ENCODE data around the gene BAHCC1.
A peak's percentile ranks its signal among the peaks of the same experiment; 100 is the strongest.
"Not testable (repeated sequence)": the region's sequence is repeated elsewhere in the genome, so short reads cannot be mapped to it uniquely, and the experiment has no call there.

Gene BAHCC1

DNA sequence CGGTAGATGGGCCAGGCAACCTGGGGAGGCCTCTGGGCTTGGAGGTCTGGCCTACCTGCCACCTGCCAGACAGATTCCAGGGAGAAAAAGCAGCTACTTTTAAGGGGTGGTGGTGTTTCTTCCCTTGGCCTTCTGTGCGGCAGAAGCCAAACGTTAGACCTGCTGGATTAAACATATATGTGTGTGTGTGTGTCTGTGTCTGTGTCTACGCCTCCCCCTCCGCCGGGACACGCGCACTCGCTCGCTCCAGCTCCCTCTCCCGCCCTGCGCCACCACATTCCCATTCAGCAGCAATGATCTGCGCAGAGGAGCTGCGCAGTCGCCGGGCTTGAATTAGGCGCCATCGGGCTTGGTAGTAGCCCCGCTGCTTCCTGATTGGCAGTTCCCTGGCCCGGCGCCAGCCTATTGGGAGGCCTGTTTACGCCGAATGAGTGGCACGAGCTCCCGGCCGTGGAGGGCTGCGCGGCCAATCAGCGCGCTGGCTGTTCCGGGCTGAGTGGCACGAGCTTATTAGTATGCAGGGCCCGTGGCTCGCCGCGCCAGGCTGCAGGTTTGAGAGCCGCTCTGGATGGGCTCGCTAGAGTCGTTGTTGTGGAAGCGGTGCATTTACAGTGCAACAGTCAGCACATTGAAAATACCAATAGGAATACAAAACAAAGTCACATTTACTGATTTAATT, at the start of gene BAHCC1:
TSS of gene BAHCC1 (plus strand) at position 537 of the 679 bp plus-strand sequence. CDS start 4,283 bp downstream, outside the sequence.
- DNase-seq (ENCODE audit: low read depth): peak; percentile 84

DNA sequence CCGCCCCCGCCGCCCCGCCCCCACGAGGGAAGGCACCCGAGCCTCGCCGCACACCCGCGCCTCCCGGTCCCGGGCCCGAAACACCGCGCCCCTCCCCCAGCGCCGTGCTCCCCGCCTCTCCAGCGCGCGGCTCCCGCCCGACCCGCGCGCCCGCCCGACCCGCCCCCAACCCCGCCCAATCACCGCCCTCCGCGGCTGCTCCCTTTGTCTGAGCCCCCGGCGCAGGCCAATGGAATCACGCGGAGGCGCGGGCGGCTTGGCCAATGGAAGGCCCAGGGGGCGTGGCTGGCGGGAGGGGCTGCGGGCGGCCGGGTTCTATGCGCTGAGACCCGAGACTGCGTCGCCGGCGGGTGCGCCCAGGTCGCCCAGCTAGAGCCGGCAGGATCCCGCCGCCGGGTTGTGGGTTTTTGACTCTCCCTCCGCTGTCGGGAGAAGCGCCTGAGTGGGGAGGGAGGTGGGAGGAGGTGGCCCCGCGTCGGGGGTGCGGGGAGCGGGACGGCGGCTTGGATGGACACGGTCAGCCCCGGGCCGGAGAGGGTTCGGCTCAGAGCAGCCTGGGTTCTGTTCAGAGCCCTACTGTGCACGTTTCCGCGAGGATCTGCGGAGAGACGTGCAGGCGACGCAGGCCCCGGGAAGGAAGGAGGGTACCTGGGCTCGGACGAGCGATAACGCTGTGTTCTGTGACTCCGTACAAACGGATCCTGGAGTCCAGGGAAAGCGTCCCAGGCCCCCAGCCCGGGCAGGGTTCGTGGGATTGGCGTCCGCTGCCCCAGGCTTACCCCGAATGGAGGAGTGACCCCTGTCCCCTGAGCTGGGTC, 49.0 kb upstream of the BAHCC1 start:
- peak; percentile 94 for DNase-seq (ENCODE audit: low read depth)

DNA sequence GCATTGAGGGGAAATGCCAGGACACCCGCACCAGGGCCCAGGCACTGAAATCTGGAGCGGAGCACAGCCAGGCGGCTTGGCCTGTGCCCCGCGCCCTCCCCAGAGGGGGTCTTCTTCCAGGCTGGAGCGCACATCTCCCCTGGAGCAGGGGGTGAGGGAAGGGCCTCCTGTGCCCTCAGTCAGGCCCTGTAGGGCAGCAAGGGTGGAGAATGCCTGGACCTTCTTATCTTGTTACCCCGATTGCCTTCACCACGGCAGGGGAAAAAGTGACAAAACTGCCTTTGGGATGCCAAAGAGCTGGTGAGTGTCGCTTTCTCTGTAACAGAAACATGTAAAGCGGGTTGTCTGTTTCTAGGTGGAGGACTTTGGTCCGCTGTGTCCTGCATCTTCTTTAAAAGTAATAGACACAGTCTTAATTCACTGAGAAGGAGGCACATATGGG, 48.3 kb upstream of the BAHCC1 start:
- no peak for DNase-seq (ENCODE audit: low read depth)

DNA sequence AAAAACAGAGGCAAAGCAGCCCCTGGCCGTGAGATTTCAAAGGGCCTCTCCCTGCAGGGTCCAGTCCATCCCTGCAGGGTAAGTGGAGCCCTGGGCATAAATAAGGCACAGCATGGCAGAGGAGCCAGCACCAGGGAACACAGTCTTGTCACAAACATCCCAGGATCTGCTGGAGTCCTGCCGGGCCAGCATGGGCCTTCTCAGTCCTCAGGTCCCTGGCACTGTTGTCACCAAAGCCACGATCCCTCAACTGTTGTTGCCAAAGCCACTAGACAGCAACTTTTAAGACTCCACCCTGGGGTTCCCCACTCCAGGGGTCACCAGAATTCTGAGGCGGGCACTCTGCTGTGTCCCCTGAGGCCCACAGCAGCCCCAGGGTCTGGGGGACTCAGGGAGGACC, 47.8 kb upstream of the BAHCC1 start:
- no peak for DNase-seq (ENCODE audit: low read depth)

DNA sequence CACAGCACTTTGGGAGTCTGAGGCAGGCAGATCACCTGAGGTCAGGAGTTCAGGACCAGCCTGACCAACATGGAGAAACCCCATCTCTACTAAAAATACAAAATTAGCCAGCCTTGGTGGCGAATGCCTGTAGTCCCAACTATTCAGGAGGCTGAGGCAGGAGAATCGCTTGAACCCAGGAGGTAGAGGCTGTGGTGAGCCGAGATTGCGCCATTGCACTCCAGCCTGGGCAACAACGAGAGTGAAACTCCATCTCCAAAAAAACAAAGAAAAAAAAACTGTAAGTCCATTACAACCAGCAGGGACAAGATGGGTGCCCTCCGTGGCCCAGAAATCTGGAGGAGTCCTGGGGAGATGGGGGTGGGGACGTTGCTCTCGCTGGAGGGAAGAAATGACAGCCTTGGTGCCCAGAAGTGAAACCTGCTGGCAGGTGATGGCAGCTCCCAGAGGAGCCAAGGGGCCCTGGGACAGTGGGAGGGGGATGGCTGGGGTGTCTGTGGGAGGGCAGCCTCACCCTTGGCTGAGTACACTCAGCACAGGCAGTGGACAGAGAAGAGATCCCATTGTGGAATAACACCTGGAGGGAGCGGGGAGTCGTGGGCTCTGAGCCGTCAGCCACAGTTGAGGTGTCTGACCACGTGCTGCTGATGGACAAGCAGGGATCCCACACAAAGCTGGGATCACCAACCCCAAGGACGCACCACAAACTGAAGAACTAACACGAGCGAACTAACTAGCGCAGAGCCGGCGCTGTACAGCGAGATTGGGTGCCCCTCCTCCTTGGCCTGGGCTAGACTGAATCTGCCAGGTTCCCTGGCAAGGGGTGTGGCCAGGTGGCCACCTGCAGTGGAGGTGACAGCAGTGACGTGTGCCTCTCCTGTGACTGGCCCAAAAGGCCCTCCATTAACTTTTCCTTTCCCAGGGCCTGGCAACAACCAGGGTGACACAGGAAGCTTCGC, 46.9 kb upstream of the BAHCC1 start:
- DNase-seq (ENCODE audit: low read depth): no peak

DNA sequence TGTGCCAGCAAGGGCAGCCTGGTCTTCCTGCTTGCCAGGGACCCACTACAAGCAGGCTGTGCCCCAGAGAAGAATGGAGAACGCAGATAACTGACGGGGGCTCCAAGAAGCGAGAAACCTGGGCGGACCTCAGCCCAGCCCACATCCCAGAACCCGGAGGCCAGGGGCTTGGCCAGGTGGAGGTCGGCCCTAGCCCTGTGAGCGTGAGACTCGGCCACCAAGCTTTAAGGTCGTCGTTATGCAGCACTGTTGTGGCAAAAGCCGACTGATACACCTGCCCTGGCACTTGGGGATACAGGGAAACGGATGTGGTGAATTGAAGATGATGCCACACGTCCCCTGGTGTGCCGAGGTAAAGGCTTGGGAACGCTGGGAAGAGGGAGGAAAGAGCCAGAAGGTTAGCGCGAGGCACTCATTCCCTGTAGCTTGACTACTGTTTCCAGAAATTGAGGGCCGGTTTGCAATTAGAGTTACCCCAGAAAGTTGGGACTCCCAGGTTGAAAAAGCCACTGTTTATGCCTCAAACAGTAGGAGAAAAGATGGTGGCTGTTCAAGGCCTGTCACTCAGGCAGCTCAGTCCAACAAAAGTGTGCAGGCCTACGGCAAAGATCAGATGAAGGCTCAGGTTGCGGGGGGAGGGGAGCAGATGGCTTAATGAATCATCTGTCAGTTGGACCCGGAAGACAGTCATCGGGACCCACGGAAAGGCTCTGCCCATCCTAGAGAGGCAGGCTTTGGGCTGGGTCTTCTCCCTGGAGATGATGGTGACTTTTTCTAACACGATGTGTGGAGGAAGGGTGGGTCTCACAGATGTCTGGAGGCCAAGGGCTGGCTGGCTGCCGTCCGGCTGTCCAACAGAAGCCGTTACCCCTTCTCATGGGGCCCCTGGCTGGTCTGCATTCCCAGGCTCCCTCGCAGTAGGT, 45.6 kb upstream of the BAHCC1 start:
- no peak for DNase-seq (ENCODE audit: low read depth)

DNA sequence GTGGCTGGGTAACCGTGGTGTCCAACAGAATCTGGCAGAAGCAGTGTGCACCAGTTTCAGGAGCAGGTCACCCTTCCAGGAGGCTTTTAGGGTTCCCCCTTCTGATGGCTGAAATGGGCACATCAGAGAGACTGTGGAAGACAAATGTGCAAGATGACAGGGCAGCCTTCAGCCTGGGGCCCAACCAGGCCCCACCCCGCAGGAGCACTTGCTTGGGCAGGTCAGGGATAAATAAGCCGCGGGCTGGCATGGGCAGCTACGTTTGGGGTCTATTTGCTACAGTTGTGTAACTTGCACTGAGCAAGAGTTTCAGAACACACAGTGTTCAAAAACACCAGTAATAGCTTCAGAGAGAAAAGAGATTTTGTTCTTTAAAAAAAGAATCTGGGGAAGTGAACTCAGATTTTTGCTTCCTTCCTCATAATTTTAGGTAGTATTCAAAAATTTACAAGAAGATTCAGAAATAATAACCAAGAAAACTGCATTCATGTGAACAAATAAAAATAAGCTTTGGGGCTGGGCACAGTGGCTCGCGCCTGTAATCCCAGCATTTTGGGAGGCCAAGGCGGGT, 44.9 kb upstream of the BAHCC1 start:
- no peak for DNase-seq (ENCODE audit: low read depth)

DNA sequence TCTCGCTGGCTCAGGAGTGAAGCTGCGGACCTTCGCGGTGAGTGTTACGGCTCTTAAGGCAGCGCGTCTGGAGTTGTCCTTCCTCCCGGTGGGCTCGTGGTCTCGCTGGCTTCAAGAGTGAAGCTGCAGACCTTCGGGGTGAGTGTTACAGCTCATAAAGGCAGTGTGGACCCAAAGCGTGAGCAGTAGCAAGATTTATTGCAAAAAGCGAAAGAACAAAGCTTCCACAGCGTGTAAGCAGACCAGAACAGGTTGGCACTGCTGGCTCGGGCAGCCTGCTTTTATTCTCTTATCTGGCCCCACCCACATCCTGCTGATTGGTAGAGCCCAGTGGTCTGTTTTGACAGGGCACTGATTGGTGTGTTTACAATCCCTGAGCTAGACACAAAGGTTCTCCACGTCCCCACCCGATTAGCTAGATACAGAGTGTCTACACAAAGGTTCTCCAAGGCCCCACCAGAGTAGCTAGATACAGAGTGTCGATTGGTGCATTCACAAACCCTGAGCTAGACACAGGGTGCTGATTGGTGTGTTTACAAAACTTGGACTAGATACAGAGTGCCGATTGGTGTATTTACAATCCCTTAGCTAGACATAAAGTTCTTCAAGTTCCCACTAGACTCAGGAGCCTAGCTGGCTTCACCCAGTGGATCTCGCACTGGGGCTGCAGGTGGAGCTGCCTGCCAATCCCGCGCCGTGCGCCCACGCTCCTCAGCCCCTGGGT, 43.8 kb upstream of the BAHCC1 start:
- DNase-seq (ENCODE audit: low read depth): not testable (repeated sequence)

DNA sequence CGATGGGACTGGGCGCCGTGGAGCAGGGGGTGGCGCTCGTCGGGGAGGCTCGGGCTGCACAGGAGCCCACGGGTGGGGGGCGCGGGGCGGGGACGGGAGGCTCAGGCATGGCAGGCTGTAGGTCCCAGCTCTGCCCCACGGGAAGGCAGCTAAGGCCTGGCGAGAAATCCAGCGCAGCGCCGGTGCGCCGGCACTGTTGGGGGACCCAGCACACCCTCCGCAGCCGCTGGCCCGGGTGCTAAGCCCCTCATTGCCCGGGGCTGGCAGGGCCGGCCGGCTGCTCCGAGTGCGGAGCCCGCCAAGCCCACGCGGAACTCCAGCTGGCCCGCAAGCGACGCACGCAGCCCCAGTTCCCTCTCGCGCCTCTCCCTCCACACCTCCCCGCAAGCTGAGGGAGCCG, 43.2 kb upstream of the BAHCC1 start:
- DNase-seq (ENCODE audit: low read depth): not testable (repeated sequence)

DNA sequence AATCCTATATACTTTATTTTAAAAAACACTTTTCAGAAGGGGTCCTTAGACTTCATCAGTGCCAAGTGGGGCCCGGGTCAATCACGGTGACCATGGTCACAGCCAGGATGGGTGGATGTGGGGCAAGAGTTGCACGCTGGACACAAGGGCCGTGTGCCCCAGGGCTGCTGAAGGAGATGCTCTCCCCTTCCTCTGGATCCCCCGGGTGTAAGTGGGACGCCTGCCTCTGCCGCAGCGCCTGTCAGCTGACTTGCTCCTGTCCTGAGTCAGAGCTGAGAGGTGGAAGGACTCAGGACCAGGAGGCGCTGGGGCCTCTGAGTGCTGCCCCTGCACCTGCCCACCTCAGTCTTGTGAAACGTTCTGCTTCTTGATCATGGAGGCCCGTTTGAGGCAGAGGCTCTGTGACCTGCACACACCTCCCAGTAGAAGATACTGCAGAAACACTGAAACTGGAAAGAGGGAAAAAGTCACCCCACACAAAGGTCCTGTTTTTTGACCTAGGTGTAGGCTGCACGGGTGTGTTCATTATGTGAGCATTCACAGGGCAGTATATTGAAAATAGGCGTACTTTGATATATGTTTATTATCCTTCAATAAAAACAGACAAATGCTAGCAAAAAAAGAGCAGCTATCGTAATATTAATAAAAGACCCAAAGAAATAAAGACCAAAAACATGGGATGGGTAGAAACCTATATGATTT, 40.9 kb upstream of the BAHCC1 start:
- no peak for DNase-seq (ENCODE audit: low read depth)

DNA sequence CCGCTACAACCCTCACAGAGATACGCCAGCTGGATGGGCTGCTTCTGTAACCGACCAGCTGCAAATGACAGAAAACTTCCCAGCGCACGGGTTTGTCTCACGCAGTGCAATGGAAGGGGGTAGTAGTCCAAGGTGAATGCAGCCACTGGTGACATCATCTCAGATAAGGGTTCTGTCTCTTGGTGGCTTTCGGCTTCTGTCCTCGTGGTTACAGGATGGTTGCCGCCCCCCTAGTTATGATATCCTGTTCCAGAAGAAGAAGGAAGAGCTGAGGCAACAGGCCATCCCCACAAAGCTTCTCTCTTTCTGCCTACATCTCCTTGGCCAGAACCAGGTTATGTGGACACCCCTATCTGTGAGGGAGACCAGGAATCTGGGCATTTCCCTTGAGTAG, 40.3 kb upstream of the BAHCC1 start:
- DNase-seq (ENCODE audit: low read depth): no peak

DNA sequence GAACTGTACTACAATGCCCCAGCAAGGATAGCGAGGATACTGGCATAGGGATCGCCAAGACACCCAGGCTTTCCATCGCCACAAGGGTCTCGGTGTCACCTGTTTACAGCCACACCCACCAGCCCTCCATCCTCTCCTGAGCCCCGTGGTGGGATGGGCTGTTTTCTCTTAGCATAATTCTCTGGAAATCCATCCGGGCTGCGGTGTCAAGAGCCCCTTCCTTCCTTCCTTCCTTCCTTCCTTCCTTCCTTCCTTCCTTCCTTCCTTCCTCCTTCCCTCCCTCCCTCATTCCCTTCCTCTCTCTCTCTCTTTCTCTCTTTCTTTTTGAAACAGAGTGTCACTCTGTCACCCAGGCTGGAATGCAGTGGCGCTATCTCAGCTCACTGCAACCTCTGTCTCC, 36.0 kb upstream of the BAHCC1 start:
- no peak for DNase-seq (ENCODE audit: low read depth)

DNA sequence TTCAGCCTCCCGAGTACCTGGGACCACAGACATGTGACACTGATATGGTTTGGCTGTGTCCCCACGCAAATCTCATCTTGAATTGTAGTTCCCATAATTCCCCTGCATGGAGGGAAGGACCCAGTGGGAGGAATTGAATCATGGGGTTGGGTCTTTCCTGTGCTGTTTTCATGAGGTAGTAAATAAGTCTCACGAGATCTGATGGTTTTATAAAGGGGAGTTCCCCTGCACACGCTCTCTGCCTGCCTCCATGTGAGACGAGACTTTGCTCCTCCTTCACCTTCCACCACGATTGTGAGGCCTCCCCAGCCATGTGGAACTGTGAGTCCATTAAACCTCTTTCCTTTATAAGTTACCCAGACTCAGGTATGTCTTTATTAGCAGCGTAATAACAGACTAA, 33.3 kb upstream of the BAHCC1 start:
- not testable (repeated sequence) for DNase-seq (ENCODE audit: low read depth)

DNA sequence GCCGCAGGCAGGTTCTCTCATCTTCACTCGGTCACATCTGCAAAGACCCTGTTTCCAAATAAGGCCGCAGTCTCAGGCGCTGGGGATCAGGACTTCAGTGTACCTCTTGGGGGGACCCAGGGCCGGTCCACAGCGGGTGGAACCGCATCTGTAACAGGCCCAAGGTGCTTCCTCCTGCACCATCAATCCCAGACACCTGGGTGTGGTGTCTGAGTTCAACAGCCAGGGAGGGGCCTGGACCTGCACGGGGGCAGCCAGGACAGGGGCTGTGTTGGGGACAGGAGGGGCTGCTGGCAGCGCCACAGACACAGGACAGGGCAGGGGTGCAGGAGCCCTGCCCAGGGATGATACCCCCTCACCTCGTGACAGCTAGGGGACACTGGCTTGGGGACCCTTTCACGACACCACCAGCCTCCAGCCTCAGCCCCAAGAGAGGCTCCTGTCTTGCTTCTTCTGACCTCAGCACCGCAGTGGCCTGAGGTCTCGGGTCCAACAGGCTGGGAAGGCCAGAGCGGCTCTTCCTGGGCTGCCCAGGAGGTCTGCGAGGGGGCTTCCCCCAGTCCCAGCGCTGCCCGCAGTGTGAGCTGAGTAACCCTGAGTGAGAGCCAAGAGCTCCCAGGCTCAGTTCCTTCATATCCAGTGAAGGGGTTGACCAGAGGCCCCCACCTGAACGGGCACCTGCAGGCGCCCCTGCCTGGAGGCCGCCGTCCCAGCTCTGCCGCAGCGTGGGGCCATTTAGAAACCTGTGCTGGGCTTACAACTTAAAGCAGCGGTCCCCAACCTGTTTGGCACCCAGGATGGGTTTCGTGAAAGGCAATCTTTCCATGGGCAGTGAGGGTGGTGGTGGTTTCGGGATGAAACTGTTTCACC, 30.7 kb upstream of the BAHCC1 start:
- no peak for DNase-seq (ENCODE audit: low read depth)

DNA sequence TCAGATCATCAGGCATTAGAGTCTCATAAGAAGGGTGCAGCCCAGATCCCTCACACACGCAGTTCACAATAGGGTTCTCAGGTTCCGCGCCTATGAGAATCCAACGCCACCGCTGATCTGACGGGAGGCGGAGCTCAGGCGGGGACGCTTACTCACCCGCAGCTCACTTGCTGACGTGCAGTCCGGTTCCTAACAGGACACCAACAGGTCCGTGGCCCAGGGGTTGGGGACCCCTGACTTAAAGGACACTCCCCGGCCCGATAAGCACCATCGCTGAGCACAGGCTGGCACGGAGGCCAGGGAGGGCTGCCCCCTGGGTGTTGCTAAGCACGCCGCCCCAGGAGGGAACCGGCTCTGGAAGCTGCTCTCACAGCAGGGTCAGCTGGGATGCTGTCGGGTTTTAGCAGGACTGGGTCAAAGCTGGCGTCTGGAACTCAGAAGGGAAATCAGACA, 30.1 kb upstream of the BAHCC1 start:
- no peak for DNase-seq (ENCODE audit: low read depth)

DNA sequence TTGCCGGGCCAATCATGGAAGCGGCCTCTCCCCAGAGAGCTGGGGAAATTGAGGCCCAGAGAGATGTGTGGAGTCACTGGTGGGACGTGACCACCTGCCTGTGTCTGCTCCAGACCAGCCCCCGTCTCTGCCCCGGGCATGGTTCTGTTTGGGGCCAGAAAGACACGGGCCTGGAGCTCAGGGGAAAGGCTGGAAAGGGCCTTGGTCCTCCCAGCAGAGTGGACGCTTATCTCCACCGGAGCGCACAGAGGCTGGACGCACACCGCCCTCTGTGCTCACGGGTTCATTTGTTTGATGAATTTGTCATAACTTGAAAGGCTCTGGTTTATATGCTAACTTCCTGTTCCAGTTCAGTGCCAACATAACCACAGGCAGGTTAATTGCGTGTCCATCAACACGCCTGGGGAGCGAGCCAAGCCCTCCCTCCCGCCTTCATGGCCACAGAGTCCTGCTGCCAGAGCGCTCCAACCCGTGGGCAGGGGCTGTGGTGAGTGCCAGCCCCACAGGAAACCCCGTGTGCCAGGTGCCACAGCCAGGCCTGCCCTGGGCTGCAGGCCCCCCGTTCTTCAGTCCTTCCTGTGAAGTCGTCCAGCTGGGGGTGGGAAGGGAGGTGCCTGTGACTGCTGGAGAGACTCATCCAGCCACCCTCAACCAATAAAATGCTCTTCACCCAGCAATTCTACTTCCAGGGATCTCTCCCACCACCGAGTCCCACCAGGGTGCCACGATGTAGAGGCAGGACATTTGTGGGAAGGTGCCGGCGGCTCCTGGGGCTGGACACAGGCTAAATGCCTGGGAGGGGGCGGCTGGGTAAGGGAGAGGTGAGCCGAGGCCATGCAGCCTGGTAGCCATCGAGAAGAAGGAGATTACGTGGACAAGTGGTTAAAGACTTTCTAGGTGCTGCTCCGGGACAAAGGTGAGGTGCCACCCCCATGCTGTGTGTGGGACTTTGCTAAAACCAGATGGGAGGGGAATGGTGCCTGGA, 29.4 kb upstream of the BAHCC1 start:
- no peak for DNase-seq (ENCODE audit: low read depth)

DNA sequence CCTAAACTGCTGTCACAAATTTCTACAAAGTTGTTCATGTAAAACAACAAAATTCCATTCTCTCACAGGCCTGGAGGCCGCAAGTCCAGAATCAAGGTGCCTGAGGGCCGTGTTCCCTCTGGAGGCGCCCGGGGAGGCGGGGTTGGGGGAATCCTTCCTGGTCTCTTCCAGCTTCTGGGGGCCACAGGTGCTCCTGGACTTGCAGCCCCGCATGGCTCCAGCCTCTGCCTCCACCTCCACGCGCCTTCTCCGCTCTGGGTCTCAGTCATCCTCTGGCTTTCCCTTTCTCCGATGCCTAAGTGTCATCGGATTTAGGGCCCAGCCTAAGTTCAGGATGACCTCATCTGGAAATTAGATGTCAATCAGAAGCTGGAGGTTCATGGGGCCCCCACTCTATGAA, 28.6 kb upstream of the BAHCC1 start:
- no peak for DNase-seq (ENCODE audit: low read depth)

Data from stimulated activated CD8-positive, alpha-beta memory T cell treated with anti-CD3 and anti-CD28 coated beads, Interleukin-7, amount 100 ng/mL, for 24 hours (primary cell).